Epithelial cell of esophagus (primary cell): ENCODE data around the gene NINJ2.

Experiments
- DNase-seq: peaks from one replicate; pipeline ENCODE4 v3.0.0; 2010; ENCODE audit warnings: low read depth
- H3K4me3 ChIP-seq: 2 replicates; pipeline ENCODE4 v1.5.1; 2011; ENCODE audit warnings: mild to moderate bottlenecking, low read length, control low read depth
- CTCF ChIP-seq: IDR thresholded peaks from 2 replicates; pipeline ENCODE4 v1.5.1; 2011; ENCODE audit warnings: low read depth, mild to moderate bottlenecking, low read length, control low read depth, inconsistent platforms; ENCODE audit not compliant: insufficient read depth; ENCODE audit errors: missing control alignments

NINJ2 gene

GRCh38 chr12:668090-668481 is 4.8 kb upstream of the NINJ2 start:
- DNase-seq: no peak
- H3K4me3 ChIP-seq: no peak overlapping the region
- TF ChIP-seq CTCF: no peak

GRCh38 chr12:666766-667308 is 3.6 kb upstream of the NINJ2 start:
- TF ChIP-seq CTCF: no peak
- peak; percentile 35 for DNase-seq
- H3K4me3 ChIP-seq: no peak overlapping the region

DNA sequence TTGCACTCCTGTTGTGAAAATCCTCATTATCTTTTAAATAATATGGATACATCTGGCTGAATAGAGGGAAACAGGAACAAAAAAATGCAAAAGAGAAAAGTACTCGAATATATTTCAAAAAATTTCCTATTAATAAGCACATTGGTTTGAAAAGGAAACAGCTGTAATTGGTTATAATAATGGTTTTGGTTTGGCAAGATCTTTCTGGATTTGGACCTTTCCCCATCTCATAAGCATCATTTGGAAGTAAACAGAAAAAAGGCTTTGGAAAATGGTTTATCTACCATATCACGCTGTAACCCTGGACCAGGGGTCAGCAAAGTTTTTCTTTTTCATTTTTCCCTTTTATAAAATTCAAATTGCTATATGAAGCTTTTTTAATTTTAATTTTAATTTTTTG is 2.8 kb upstream of the NINJ2 start:
- TF ChIP-seq CTCF: no peak
- no peak for DNase-seq
- no peak overlapping the region for H3K4me3 ChIP-seq

GRCh38 chr12:664779-665092 is 1.5 kb upstream of the NINJ2 start:
- no peak for DNase-seq
- no peak overlapping the region for H3K4me3 ChIP-seq
- no peak for TF ChIP-seq CTCF

DNA sequence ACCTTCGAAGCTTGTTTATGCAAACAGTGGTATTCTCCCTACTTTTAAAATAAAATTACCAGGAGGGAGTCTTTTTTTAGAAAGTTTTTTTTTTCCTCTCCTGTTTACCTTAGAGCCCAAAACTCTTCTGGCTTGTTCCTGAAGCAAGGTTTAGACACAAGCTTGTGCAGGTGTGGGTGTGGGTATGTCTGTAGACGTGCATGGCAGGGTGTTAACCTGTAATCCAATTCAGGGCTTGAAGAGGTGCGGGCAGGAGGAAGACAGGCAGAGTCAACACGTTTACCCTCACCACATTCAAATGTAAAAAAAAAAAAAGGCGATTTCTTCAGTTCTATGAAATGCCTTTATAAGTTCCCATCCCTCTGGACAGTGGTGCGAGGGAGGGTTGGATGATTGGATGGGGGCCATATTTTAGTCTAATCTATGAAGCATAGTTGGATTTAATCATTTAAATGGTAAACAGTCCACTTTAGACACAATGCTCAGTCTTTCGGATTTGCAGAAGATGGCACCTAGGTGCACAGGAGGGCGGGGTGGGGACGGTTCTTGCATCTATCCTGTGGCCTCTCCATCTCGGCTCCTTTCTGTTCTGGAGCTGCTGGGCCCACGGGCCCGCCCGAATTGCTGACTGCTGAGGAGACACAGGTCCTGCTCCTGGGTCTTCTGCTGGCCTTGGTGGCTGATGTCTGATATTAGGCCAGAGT is 982 bp upstream of the NINJ2 start:
- DNase-seq: no peak
- no peak for TF ChIP-seq CTCF
- no peak overlapping the region for H3K4me3 ChIP-seq

DNA sequence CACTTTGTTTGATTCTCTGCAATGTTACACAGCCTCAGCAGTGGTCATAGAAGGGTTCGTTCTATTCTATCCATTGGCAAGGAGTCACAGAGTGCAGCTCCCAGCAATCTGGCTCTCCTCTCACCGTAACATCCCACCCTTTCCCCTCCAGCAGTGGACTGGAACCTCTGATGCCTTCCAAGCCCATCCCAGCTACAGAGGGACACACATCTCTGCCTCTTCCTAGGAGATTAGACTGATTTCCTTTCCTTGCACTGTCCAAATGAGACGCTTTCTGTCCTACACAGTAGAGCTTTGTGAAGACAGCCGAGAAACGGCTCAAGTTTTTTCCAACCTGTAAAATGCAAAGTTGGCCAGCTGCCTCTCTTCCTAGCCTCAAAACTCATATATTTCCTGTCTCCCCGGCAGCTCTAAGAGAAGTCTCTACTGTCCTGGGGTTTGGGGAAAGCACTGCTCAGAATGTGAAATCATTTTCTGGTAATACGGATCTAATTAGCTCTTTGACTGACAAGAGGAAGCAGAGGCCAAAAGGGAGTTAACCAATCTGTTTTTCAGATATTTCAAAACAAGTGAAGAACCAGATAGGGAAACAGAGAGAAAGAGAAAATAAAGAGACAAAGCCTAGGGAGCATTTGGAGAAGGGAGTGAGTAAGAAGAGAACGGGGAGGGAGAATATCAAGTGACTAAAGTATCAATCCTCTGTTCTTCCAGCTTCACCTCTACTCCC is 516 bp downstream of the NINJ2 start:
- TF ChIP-seq CTCF: no peak
- DNase-seq: no peak
- no peak overlapping the region for H3K4me3 ChIP-seq
